ENCODE results near the gene OR4D2. TPM values are rescaled to one million over a fixed set of nuclear protein-coding genes. Genes with fewer than 3 reads are reported as not detected.
A peak's percentile ranks its signal among the peaks of the same experiment; 100 is the strongest.

Gene OR4D2
- total RNA-seq, 1 donor from 2014 or later: not detected

GRCh38 chr17:58174871-58175270, 8.1 kb downstream of the OR4D2 start:
- DNase-seq (ENCODE audit: low spot score): no peak

DNA sequence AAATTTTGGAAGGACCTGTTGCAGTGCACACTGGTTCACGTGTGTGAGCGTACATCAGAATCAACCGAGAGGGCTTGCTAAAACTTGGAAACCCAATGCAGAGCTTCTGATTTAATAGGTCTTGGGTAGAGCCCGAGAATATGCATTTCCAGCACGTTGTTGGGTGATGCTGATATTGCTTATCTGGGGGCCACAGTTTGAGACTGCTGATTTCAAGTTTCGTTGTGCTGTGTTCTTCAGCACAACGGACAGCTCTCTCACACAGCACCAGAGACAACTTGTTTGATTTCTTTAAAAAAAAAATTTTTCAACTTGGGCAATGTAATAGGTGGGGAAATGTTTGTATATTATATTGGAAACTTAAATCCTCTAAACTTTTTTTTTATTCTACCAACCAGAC, 9.4 kb downstream of the OR4D2 start:
- DNase-seq (ENCODE audit: low spot score): no peak

- no peak for DNase-seq (ENCODE audit: low spot score)
These were observed 15.0 kb downstream of the OR4D2 start for GRCh38 chr17:58181796-58182195.

DNA sequence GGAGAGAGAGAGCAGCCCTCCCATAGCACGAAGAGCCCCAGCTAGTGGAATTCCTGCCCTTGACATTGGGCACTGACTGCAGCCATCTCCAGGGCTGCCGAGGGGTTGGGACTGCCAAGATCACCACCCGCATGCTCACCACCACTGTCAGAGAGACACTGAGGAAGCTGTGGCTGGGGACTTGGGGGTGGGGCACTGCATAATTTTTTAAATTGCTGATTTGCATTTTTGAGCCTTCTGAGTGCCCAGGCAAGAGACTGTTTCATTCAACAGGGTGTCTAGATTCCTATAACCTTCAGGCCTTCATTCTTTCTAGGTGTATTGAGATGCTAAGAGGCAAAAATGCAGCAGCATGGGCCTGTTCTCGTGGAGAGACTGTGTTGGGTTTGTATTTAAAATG, 16.7 kb downstream of the OR4D2 start:
- no peak for DNase-seq (ENCODE audit: low spot score)

- DNase-seq (ENCODE audit: low spot score): no peak
These were observed 17.7 kb downstream of the OR4D2 start for GRCh38 chr17:58184308-58184985.

GRCh38 chr17:58184986-58185761, 18.4 kb downstream of the OR4D2 start:
- DNase-seq (ENCODE audit: low spot score): no peak

- DNase-seq (ENCODE audit: low spot score): no peak
These were observed 19.8 kb downstream of the OR4D2 start for GRCh38 chr17:58186591-58186990.

- no peak for DNase-seq (ENCODE audit: low spot score)
These were observed 20.3 kb downstream of the OR4D2 start for GRCh38 chr17:58187063-58187462.

GRCh38 chr17:58187675-58188074, 20.9 kb downstream of the OR4D2 start:
- DNase-seq (ENCODE audit: low spot score): no peak

DNA sequence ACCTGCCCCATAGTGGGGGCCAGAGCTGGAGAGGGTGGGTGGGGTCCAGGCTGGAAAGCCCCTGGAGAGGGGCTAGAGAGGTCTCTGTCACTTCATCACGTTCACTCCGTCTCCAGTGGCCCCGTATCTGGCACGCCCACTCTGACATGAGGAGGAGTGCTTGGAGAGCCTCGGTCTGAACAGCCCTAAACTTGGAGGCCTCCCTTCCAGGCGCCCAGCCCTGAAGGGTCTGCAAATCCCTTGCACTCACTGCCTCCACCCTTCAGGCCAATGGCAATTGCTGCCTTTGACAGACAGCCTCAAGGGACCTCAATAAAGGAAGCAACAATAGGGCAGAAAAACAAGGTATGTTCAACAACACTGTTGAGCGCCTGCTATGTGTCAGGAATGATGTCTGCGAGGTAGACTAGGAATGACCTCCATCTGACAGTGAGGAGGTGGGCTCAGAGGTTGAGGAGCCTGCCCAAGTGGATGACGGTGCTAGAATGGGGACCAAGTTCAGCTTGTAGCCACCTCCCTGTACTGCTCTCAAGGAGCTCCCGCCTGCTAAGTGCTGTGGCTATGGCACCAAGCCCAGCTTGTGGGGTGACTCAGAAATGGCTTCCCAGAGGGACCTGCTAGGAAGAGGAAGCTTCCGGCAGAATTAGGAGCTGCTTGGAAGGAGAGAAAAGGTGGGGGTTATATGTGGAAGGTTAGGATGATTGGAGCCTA, 22.8 kb downstream of the OR4D2 start:
- DNase-seq (ENCODE audit: low spot score): no peak

GRCh38 chr17:58191241-58191896, 24.6 kb downstream of the OR4D2 start:
- DNase-seq (ENCODE audit: low spot score): no peak

DNA sequence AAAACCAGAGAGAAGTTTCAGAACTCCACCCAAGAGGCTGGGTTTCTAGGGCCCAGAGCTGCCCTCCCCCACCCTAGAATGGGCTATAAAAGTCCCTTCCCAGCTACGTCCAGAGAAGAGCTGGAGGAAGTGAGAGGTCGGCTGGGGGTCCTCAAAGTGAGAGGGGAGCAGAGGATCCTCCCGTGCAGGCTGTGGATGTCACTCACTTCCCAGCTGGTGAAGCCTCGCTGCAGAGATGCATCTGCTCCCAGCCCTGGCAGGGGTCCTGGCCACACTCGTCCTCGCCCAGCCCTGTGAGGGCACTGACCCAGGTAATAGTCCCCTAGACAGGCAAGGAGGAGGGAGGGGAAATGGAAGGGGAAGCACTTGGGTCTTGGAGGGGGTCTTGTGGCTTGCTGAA, 25.8 kb downstream of the OR4D2 start, which contains the start of gene EPX:
Gene EPX, plus strand, starts transcription at position 115 of the 400 bp plus-strand sequence. Its CDS starts 121 bp downstream, at position 236.
- no peak for DNase-seq (ENCODE audit: low spot score)

DNA sequence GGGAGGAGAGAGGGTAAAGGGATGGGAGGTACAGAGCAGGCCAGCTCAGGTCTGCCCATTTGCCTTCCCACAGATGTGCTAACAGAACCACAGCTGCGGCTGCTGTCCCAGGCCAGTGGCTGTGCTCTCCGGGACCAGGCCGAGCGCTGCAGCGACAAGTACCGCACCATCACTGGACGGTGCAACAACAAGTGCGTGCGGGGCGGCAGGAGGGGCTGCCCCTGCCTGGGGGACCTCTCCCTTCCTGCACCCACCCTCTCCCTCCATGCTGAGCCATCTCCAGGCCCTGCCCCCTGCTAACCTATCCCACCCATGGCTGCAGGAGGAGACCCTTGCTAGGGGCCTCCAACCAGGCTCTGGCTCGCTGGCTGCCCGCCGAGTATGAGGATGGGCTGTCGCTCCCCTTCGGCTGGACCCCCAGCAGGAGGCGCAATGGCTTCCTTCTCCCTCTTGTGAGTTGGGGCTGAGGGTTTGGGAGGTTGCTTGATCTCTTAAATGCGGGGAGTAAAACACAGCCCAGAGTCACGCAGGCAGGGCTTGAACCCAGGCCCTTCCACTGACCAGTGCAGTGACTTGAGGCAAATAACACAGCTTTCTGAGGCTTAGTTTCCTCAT, 27.0 kb downstream of the OR4D2 start:
- DNase-seq (ENCODE audit: low spot score): no peak

DNA sequence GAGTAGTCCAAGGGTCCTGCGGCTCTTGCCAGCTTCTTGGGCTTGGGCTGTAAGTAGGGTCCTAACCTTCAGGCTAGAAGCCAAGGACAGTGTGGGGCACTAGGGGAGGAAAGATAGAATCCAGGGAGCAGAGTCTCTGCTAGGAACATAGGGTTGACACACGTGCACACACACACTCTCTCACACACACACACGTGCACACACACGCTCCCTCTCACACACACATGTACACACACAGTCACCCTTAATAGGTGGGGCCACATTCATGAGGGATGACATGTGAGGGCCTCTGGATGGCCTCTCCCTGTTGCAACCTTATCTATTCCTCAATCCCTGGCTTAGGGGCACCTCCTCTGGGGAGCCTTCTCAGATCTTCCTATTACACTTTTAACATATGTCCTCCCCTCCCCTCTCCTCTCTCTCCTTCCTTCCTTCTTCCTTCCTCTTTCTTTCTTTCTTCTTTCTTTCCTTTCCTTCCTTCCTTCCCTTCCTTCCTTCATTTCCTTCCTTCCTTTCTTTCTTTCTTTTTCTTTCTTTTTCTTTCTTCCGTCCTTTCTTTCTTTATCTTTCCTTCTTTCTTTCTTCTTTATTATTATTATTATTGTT, 28.8 kb downstream of the OR4D2 start:
- DNase-seq (ENCODE audit: low spot score): no peak

GRCh38 chr17:58196610-58197009, 29.8 kb downstream of the OR4D2 start:
- no peak for DNase-seq (ENCODE audit: low spot score)

GRCh38 chr17:58200024-58200633, 33.3 kb downstream of the OR4D2 start:
- peak; percentile 40 for DNase-seq (ENCODE audit: low spot score)

DNA sequence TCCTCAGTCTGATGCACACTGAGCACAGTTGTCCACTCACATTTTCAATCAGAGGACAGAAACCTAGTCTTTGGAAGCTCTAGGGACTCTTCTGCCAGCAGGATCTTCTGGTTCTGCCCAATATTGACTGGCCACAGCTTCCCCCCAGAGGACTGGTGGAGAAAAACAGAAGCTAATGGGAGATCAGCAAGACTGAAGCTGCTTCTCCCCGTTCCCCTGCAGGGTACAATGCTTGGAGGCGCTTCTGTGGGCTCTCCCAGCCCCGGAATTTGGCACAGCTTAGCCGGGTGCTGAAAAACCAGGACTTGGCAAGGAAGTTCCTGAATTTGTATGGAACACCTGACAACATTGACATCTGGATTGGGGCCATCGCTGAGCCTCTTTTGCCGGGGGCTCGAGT, 36.1 kb downstream of the OR4D2 start:
- no peak for DNase-seq (ENCODE audit: low spot score)

- DNase-seq (ENCODE audit: low spot score): no peak
These were observed 38.0 kb downstream of the OR4D2 start for GRCh38 chr17:58204796-58205195.

DNA sequence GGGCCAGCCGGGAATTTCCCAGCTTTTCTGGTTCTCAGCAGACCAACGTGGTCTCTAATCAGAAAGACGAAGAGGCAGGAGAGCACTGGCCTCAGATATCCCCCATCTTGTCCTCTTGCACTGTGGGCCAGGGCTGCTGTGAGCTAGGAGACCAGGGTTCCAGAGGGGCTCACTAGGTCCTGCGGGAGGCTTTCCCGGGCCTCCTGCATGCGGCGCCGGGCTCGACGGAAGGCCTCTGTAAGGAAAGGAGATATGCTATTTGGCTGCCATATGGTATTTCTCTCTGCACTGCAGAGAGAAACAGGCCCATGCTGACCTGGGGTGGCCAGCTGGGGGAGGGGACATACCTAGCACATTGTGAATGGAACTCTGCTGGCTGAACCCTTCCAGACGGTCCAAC, 39.2 kb downstream of the OR4D2 start:
- DNase-seq (ENCODE audit: low spot score): no peak

DNA sequence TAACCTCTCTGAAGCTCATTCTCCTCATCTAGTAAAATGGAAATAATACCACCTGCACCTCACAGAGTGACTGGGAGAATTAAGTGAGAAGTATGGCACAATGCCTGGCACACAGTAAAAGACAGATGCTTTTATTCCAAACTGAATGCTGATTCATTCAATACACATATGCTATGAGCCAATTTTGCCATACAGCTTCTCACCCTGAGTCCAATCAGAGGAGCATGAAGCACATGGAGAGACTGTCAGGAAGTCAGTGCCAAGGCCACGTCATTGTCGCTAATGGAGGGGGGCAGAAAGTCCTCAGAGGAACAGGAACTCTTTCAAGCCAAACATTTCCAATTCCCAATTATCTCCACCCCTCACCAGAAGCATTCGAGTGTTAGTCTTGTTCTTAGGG, 40.7 kb downstream of the OR4D2 start:
- DNase-seq (ENCODE audit: low spot score): no peak

DNA sequence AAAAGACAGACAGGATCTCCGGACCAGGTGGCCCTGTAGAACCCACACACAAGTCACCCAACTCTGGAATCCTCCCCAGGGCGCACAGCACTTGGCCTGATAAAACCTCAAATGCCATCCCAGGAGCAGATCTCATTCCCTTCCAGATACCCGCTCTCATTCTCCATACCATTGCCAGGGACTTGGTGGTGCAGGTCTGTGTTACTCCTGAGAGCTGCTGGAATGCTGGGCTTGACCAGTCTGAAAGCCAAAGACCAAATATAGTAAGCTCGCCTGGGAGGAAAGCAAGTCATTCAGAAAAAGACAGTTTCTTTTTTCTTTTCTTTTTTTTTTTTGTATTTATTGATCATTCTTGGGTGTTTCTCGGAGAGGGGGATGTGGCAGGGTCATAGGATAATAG, 41.6 kb downstream of the OR4D2 start:
- no peak for DNase-seq (ENCODE audit: low spot score)
